HG03521 (cell line): ENCODE data around the gene LPP.

Experiments used
- ATAC-seq: cut with Tn5 transposase; IDR thresholded peaks from one replicate; pipeline ENCODE4 v1.9.1; 2021; ENCODE audit warnings: mild to moderate bottlenecking, moderate library complexity; ENCODE audit not compliant: unreplicated experiment

LPP gene

GRCh38 chr3:188169830-188170455 is 16.0 kb downstream of the LPP start:
- no peak for ATAC-seq

- ATAC-seq: no peak
These were observed 16.8 kb downstream of the LPP start for GRCh38 chr3:188170461-188171459.

GRCh38 chr3:188171682-188172467 is 17.9 kb downstream of the LPP start:
- no peak for ATAC-seq

- no peak for ATAC-seq
These were observed 20.5 kb downstream of the LPP start for GRCh38 chr3:188174317-188175044.

GRCh38 chr3:188176476-188176875 is 22.5 kb downstream of the LPP start:
- ATAC-seq: no peak

- ATAC-seq: no peak
These were observed 22.9 kb downstream of the LPP start for GRCh38 chr3:188176884-188177283.

GRCh38 chr3:188177721-188178120 is 23.8 kb downstream of the LPP start:
- ATAC-seq: no peak

- no peak for ATAC-seq
These were observed 24.5 kb downstream of the LPP start for GRCh38 chr3:188178293-188178936.

GRCh38 chr3:188179006-188179966 is 25.3 kb downstream of the LPP start:
- no peak for ATAC-seq

- no peak for ATAC-seq
These were observed 26.2 kb downstream of the LPP start for GRCh38 chr3:188180114-188180513.

GRCh38 chr3:188183452-188183851 is 29.5 kb downstream of the LPP start:
- no peak for ATAC-seq

- no peak for ATAC-seq
These were observed 30.2 kb downstream of the LPP start for GRCh38 chr3:188184160-188184559.

- no peak for ATAC-seq
These were observed 30.7 kb downstream of the LPP start for GRCh38 chr3:188184649-188185048.

- no peak for ATAC-seq
These were observed 31.8 kb downstream of the LPP start for GRCh38 chr3:188185717-188186251.

- ATAC-seq: no peak
These were observed 33.1 kb downstream of the LPP start for GRCh38 chr3:188187053-188187452.

GRCh38 chr3:188188911-188189310 is 35.0 kb downstream of the LPP start:
- no peak for ATAC-seq

GRCh38 chr3:188191460-188191859 is 37.5 kb downstream of the LPP start:
- ATAC-seq: no peak

- no peak for ATAC-seq
These were observed 38.1 kb downstream of the LPP start for GRCh38 chr3:188192034-188192433.

- no peak for ATAC-seq
These were observed 40.4 kb downstream of the LPP start for GRCh38 chr3:188194332-188194731.
